Liver (tissue), 3 donors: Measurements from ENCODE around the gene NPIPB9.
"Not testable (repeated sequence)": the region's sequence is repeated elsewhere in the genome, so short reads cannot be mapped to it uniquely, and the experiment has no call there.

Experiments used
- CTCF ChIP-seq: fragments of 150-350 bp; IDR thresholded peaks from 2 replicates; pipeline ENCODE4 v1.5.1; 2017; ENCODE audit warnings: improper control_type of control experiment, low read depth, low read length; ENCODE audit not compliant: missing input control
- MAX ChIP-seq: IDR thresholded peaks from 2 replicates; pipeline ENCODE4 v1.6.1; 2016; ENCODE audit warnings: antibody characterized with exemption
- RAD21 ChIP-seq, 2 donors: IDR thresholded peaks; 2 replicates each; pipeline ENCODE4 v1.6.1; 2016; ENCODE audit warnings: antibody characterized with exemption in 2 of 2, mild to moderate bottlenecking in 2 of 2
- REST ChIP-seq: IDR thresholded peaks from 2 replicates; pipeline ENCODE4 v1.6.1; 2016; ENCODE audit warnings: antibody characterized with exemption, mild to moderate bottlenecking
- RXRA ChIP-seq, 2 donors: IDR thresholded peaks; 2 replicates each; pipeline ENCODE4 v1.6.1; 2017 to 2018; ENCODE audit warnings: antibody characterized with exemption in 2 of 2, mild to moderate bottlenecking in 1 of 2
- YY1 ChIP-seq: IDR thresholded peaks from 2 replicates; pipeline ENCODE4 v1.6.1; 2016; ENCODE audit warnings: antibody characterized with exemption, mild to moderate bottlenecking
- donor health status: healthy.
- donor health status: healthy.

- TF ChIP-seq MAX; CTCF; YY1; RXRA (IDR thresholded peaks at IDR 0.05); REST; RAD21 (IDR thresholded peaks at IDR 0.05): not testable (repeated sequence)
These were observed 56.0 kb downstream of the NPIPB9 start for GRCh38 chr16:28807445-28808120.
